ENCODE results near the gene COL9A1. TPM values are rescaled to one million over a fixed set of nuclear protein-coding genes. Genes with fewer than 3 reads are reported as not detected.

Gene COL9A1
- total RNA-seq, 1 donor from 2014 or later: not detected

- TF ChIP-seq, protein P1, sequence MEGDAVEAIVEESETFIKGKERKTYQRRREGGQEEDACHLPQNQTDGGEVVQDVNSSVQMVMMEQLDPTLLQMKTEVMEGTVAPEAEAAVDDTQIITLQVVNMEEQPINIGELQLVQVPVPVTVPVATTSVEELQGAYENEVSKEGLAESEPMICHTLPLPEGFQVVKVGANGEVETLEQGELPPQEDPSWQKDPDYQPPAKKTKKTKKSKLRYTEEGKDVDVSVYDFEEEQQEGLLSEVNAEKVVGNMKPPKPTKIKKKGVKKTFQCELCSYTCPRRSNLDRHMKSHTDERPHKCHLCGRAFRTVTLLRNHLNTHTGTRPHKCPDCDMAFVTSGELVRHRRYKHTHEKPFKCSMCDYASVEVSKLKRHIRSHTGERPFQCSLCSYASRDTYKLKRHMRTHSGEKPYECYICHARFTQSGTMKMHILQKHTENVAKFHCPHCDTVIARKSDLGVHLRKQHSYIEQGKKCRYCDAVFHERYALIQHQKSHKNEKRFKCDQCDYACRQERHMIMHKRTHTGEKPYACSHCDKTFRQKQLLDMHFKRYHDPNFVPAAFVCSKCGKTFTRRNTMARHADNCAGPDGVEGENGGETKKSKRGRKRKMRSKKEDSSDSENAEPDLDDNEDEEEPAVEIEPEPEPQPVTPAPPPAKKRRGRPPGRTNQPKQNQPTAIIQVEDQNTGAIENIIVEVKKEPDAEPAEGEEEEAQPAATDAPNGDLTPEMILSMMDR (conservative IDR thresholded peaks at IDR 0.05; ENCODE audit: low read depth, low read length): no peak
- no peak overlapping the region for H3K4me3 ChIP-seq (ENCODE audit: low read depth, low read length)
- no peak for DNase-seq (ENCODE audit: low read depth)
These were observed 61.9 kb downstream of the COL9A1 start for GRCh38 chr6:70241031-70241430.

GRCh38 chr6:70236343-70236742, 66.5 kb downstream of the COL9A1 start:
- TF ChIP-seq, protein P1 (conservative IDR thresholded peaks at IDR 0.05; ENCODE audit: low read depth, low read length): no peak
- H3K4me3 ChIP-seq (ENCODE audit: low read depth, low read length): no peak overlapping the region
- DNase-seq (ENCODE audit: low read depth): no peak

GRCh38 chr6:70234561-70235236, 68.2 kb downstream of the COL9A1 start:
- H3K4me3 ChIP-seq (ENCODE audit: low read depth, low read length): no peak overlapping the region
- TF ChIP-seq, protein P1 (conservative IDR thresholded peaks at IDR 0.05; ENCODE audit: low read depth, low read length): no peak
- DNase-seq (ENCODE audit: low read depth): no peak

DNA sequence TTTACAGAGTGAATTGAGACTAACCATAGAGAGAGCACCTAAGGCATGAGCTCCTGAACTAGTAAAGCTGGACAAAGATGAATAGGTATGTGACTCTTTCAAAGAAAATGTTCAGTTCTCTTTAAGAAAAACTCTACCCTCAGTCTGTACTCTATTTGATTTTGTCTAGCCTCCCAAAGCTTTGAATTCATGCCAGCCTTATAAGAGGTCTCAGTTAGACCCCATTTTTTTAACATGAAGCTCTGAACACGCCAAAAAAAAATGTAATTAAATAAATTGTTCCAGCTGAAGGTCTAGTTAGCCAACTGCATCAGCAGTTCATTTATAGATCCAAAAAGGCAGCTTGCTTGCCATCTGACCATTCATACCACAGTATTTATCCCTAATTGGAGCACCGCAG, 71.6 kb downstream of the COL9A1 start:
- H3K4me3 ChIP-seq (ENCODE audit: low read depth, low read length): no peak overlapping the region
- no peak for DNase-seq (ENCODE audit: low read depth)
- TF ChIP-seq, protein P1 (conservative IDR thresholded peaks at IDR 0.05; ENCODE audit: low read depth, low read length): no peak

DNA sequence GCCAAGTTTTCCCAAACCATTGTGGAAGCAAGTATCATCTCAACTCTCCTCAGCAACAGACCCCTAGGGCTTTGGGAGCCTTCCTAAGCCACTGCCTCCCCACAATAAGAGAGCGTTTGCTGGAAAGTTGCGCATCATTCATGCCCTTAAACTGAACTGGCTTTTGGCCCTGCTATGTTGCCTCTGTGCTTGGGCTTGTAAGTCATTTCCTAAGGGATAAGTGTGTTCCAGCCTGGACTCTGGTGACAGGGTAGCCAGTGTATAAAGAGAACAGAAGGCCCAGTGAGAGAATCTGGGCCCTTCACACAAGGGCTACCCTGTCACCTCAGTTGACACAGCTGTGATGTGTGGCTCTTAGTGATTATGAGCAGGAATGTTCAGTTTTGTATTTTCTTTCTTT, 77.8 kb downstream of the COL9A1 start:
- no peak for DNase-seq (ENCODE audit: low read depth)
- H3K4me3 ChIP-seq (ENCODE audit: low read depth, low read length): no peak overlapping the region
- TF ChIP-seq, protein P1 (conservative IDR thresholded peaks at IDR 0.05; ENCODE audit: low read depth, low read length): no peak

DNA sequence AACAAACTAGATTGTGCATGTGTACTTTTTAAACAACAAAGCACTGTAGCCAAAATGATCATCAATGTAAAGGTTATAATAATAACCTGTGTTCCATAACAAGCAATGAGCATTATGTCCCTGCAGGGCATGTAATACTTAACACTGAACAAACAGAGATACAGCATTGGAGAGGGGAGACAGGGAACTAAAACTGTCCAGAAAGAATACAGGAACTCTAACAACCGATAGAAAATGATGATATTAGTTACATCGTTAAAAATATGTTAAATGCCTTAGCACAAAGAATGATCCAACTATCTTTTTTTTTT, 80.5 kb downstream of the COL9A1 start:
- DNase-seq (ENCODE audit: low read depth): no peak
- no peak overlapping the region for H3K4me3 ChIP-seq (ENCODE audit: low read depth, low read length)
- TF ChIP-seq, protein P1 (conservative IDR thresholded peaks at IDR 0.05; ENCODE audit: low read depth, low read length): no peak

DNA sequence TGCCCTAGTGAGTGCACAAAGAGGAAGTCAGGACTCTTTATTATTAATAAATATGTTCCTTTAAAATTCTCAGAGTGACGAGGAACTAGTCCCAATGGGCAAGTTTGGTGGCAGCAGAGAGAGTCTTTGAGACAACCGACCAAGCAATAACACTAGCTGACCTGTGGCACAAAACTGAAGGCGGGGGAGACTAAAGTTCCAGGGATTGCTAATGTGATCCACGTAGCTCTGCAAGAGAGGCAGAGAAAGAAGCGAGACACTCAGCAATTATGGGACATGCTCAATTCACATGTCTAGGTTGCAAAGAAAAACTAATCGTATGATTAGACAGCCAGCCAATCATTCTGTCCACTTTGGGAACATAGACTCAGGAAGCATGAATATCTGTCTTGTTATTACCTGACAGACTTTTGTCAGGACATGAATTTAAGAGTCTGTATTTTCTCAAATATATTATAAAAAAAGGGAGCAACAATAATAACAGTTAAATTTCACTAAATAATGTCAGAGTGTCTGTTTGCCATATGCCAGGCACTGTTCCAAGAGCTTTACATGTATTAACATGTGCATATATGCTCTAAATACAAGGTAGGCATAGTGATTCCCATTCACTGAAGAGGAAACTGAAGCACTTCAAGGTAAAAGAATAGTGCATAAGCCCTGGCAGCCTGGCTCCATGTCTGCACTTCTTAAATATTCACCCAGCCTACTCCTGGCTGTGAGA, 81.0 kb downstream of the COL9A1 start:
- TF ChIP-seq, protein P1 (conservative IDR thresholded peaks at IDR 0.05; ENCODE audit: low read depth, low read length): no peak
- DNase-seq (ENCODE audit: low read depth): no peak
- no peak overlapping the region for H3K4me3 ChIP-seq (ENCODE audit: low read depth, low read length)
